RWPE1 (cell line): ENCODE measurements around the gene MARCHF9.

ENCODE experiments used
- CTCF ChIA-PET: fragments of 350-600 bp; sonication (Branson Sonifier 250); formaldehyde crosslinking; extraction: SDS; loops from one replicate; lab custom pipeline; 2021; lab: Yijun Ruan, JAX
- POLR2A ChIA-PET: fragments of 400-600 bp; formaldehyde crosslinking; extraction: SDS; loops from one replicate; lab custom pipeline; 2020; ENCODE audit warnings: antibody characterized with exemption; ENCODE audit not compliant: low non-redundant PET; lab: Yijun Ruan, JAX
- DNase-seq: peaks from one replicate; pipeline ENCODE4 v3.0.0; 2012; ENCODE audit warnings: low spot score
- H3K27ac ChIP-seq: fragments of 450-650 bp; 2 replicates; pipeline ENCODE4 v1.5.1; 2017
- CTCF ChIP-seq: fragments of 450-650 bp; conservative IDR thresholded peaks from 2 replicates; pipeline ENCODE4 v1.5.1; 2017; ENCODE audit warnings: low read depth, mild to moderate bottlenecking

MARCHF9 gene

DNA sequence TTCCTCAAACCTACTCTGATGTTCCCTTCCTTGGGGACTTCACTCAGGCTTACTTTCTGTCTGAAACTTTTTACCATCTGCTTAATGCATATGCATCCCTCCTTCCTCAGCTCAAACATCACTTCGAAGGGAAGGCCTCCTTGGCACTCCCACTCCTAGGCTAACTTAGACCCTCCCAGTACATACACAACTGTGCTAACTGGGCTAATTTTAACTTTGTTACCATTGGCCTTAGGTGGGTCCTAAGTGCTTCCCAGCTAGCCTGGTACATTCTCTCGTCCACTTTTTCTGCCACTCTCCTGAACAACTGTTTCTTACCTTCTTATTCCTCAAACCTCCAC lies 21.3 kb downstream of the MARCHF9 start:
- CTCF ChIA-PET = interaction anchor here (0.7 kb wide), 1 partner anchor 130 kb away, joined by 3 read pairs; no protein-coding TSS in a partner anchor
- TF ChIP-seq CTCF = no peak

GRCh38 chr12:57777367-57777766 lies 22.5 kb downstream of the MARCHF9 start:
- POLR2A ChIA-PET = no interaction called here
- CTCF ChIA-PET = no interaction called here
- no peak for DNase-seq
- H3K27ac ChIP-seq = no peak overlapping the region
- no peak for TF ChIP-seq CTCF

More for the DNA sequence above, 21.3 kb downstream of the MARCHF9 start:
- no peak for DNase-seq
- H3K27ac ChIP-seq = no peak overlapping the region
- POLR2A ChIA-PET = no interaction called here

DNA sequence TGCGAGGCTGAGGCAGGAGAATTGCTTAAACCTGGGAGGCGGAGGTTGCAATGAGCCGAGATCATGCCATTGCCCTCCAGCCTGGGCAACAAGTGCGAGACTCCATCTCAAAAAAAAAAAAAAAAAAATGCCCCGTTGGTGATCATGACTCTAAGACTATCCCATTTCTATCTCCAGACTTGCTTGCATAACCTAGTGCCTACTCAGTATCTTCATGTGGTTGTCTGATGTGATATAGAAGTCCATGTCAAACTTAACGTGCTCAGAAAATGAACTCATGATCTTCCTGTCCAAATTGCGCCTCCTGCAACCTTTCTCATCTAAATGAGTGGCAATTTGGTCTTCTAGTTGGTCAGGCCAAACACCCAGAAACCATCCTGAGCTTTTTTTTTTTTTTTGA lies 23.0 kb downstream of the MARCHF9 start:
- no peak overlapping the region for H3K27ac ChIP-seq
- TF ChIP-seq CTCF = no peak
- POLR2A ChIA-PET = no interaction called here
- DNase-seq = no peak
- CTCF ChIA-PET = interaction anchor here (0.6 kb wide), 1 partner anchor 12 kb away, joined by 3 read pairs; no protein-coding TSS in a partner anchor

DNA sequence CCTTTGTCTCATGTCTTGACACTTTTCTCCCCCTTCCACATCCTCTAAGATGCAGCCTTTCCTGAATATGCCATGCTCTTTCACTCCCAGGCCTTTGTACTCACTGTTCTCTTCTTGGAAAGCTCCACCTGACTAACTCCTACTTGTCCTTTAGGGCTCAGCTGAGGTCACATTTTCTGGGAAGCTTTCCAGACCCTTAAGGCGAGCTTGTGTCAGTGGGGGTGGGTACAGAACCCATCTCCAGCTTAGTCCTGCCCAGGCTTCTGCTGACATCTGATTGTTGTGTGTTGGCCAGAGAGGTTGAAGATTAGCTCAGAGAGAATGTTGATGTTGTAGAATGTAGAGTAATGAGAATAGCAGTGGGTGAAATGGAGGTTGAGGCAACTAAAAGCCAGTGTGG lies 24.8 kb downstream of the MARCHF9 start:
- ChIA-PET CTCF (interaction anchor here (1.0 kb wide), 1 partner anchor 20 kb away, joined by 3 read pairs; no protein-coding TSS in a partner anchor), POLR2A (interaction anchor here (0.6 kb wide), 1 partner anchor 9 kb away, joined by 5 read pairs; no protein-coding TSS in a partner anchor)
- no peak for DNase-seq
- no peak for TF ChIP-seq CTCF
- no peak overlapping the region for H3K27ac ChIP-seq

GRCh38 chr12:57780284-57780897 lies 25.5 kb downstream of the MARCHF9 start:
- no peak for TF ChIP-seq CTCF
- no peak for DNase-seq
- ChIA-PET CTCF (interaction anchor here (1.4 kb wide), 1 partner anchor 20 kb away, joined by 3 read pairs; no protein-coding TSS in a partner anchor), POLR2A (interaction anchor here (0.6 kb wide), 1 partner anchor 8 kb away, joined by 5 read pairs; no protein-coding TSS in a partner anchor)
- H3K27ac ChIP-seq = 0 out of 2 replicates have a peak overlapping the region, but pooled peaks have one; percentile 10

DNA sequence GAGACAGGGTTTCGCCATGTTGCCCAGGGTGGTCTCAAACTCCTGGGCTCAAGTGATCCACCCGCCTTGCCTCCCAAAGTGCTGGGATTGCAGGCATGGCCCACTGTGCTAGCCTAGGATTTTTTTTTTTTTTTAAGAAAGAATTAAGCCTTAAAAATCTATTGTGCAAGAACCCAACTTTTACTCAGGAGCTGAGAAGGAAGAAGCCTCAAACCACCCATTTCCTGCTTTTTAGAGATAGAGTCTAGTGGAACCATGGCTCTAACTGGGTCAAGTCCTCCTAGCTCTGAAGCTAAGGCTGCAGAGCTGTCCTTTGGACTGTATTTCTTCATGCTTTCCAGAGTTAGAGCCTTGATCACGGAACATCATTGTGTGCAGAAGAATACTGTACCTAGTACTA lies 26.3 kb downstream of the MARCHF9 start:
- ChIA-PET CTCF (interaction anchor here (0.8 to 1.4 kb wide), 4 partner anchors 9 to 25 kb away, joined by 3 to 6 read pairs (median 4); partner anchors contain the start of genes EEF1AKMT3 and METTL1), POLR2A (no interaction called here)
- TF ChIP-seq CTCF = no peak
- no peak overlapping the region for H3K27ac ChIP-seq
- no peak for DNase-seq
